ENCODE data around the gene ZNF280C.

The ZNF280C gene

GRCh38 chrX:130174045-130174704, 94.5 kb downstream of the ZNF280C start:
- DNase-seq, result no peak

DNA sequence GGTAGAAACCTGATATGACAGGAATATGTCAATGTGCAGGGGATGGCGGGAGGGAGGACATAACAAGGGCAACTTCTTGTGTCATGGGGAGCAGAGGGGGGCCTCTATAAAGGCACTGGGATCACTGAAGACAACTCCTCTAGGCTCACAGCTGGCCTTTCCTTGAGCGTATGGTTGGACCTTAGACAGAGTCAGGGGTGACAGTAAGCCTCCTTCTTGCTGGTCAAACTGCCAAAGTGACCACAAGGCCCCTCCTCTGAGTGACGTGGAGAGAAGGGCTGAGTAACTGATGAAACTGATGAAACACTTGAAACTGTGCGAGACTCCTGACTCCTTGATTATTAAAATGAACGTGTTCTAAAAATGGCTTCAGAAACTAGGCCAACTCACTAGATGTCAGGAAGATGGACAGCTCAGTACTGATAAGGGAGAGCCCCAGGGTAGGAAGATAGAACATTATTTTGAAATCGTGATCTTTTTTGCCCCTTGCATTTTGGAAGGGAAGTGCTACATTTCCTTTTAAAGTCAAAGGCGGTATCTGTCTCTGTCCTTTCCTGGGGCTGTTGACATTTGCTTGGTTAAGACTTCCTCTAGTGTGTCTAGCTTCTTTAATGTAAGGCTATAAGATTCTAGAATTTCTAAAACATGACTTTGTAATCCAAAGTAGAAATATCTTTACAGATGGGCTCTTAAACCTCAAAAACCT, 95.4 kb downstream of the ZNF280C start:
- DNase-seq, result peak; percentile 81

- DNase-seq, result no peak
These were observed 96.4 kb downstream of the ZNF280C start for GRCh38 chrX:130172127-130172845.

GRCh38 chrX:130171446-130172126, 97.1 kb downstream of the ZNF280C start, which contains the start of gene RAB33A:
Gene RAB33A, plus strand, starts transcription at chrX:130171962. Its CDS starts 101 bp downstream, at chrX:130172063.
- DNase-seq, result peak; percentile 61

- peak; percentile 85 for DNase-seq
These were observed 97.8 kb downstream of the ZNF280C start for GRCh38 chrX:130170752-130171445.

DNA sequence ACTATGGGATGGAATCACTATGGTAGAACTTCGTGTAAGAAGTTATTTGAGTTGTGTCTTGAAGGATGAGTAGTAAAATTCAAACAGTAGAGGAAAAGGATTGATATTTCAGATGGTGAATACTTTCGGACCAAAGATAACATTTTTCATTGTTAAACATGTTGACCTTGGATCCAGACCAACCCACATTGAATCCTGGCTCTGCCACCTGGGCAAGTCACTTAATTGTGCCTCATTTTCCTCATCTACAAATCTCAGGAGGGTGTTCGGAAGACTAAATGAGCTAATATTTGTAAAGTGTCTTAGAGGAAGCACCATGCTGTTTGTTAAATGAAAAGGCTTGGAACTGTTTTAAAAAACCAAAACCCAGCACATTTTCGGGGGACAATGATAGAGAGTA, 101.7 kb downstream of the ZNF280C start:
- no peak for DNase-seq

GRCh38 chrX:130166503-130166777, 102.3 kb downstream of the ZNF280C start:
- no peak for DNase-seq

DNA sequence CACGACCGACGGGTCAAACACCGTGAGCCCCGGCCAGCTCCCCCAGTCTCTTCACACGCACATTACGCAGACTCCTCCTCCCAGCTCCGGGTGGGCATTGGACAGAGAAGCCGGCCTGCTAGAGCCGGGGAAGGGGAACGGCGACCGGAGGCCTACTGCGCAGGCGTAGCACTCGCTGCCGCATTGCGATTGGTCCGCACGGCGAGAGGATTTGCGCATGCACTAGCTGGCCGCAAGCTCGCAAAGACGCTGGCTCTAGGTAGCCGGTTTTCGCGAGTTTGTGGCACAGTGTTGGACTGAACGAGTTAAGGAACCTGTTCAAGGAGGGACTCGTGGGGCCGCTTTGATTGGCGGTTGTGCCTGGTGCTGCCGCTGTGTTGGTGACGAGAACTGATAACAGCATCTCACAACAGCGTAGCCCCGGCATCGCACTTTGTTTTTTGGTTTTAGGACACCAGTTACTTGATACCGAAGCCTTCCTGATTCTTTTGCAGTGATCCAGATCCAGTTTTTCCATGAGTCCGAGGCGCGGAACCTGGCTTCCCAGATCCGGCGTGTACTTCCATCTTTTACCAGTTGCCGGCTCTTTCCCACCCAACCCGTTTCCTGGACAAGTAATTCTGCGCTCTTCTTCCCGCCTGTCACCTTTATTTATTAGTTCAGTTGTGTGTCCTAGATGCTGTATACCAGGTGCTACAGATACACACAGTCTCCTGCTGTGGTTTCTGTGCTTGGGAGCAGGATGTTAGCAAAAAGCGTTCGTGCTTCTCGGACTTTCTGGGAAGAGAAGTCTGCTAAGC, 102.8 kb downstream of the ZNF280C start, which contains the start of gene AIFM1:
AIFM1 (minus strand) TSS at position 139 of the 800 bp plus-strand sequence. CDS start 185 bp downstream, outside the sequence.
- DNase-seq, result peak; percentile 94

GRCh38 chrX:130165181-130165702, 103.5 kb downstream of the ZNF280C start:
- DNase-seq, result peak; percentile 23

- no peak for DNase-seq
These were observed 105.3 kb downstream of the ZNF280C start for GRCh38 chrX:130163398-130163797.

GRCh38 chrX:130162094-130162735, 106.5 kb downstream of the ZNF280C start:
- no peak for DNase-seq

GRCh38 chrX:130159776-130160175, 108.9 kb downstream of the ZNF280C start:
- no peak for DNase-seq

DNA sequence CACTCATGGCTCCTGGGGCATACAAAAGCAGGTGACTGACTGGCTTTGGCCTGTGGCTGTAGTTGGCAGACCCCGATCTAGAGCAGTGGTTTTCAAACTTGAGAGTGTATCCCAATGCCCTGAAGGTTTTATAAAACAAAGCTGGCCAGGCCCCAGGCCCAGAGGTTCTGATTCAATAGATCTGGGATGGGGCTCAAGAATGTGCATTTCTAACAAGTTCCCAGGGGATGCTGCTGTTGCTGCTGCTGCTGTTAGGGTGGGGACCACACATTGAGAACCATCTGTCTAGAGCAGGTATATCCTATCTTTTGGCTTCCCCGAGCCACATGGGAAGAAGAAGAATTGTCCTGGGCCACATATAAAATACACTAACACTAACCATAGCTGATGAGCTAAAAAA, 110.4 kb downstream of the ZNF280C start:
- DNase-seq, result no peak

DNA sequence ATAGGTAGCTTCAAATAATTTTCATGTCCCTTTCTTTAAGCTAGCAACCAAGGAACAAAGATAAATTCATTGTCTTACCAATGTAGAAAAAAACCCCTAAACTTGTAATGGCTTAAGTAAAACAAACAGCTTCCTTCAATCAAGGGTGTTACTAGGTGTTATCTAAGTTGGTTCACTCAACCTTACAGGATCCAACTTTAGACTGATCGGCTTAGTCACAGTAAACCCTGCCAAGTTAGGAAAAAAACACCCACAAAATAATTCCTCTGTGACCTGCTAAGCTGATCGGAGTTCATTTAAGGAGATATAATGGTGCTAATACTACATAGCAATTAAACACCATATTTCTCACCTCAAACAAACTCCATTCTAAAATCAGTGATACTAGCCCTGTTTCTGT, 113.1 kb downstream of the ZNF280C start:
- DNase-seq, result no peak

Measured in activated CD4-positive, alpha-beta T cell treated with anti-CD3 and anti-CD28 coated beads, Interleukin-2, Interleukin-6, amounts not matched to agents 100 ng/mL and 50 ng/mL, durations not matched to agents 16 hours and 8 hours (primary cell).